Ovary (tissue), 3 donors: ENCODE results near the gene GPRC5C.

ENCODE experiments used
- EP300 ChIP-seq: sonication (generic); formaldehyde crosslinking; IDR thresholded peaks from one replicate; pipeline ENCODE4 v1.6.1; 2017; ENCODE audit warnings: antibody characterized with exemption
- POLR2A ChIP-seq: fragments of 450-650 bp; IDR thresholded peaks from one replicate; pipeline ENCODE4 v1.6.1; 2017; ENCODE audit warnings: antibody characterized with exemption, mild to moderate bottlenecking, moderate library complexity
- TF ChIP-seq, protein P1 (sequence below), 3 donors: fragments of 450-650 bp in 2 of 3; fragments of 200-600 bp in 1 of 3; IDR thresholded peaks; one replicate each; pipeline versions ENCODE4 v1.5.1 to v1.8.0; 2016 to 2022; ENCODE audit warnings: antibody characterized with exemption in 3 of 3, mild to moderate bottlenecking in 1 of 3
- donor health status: DM: no; HTN: no; CAD: no.

DNA sequence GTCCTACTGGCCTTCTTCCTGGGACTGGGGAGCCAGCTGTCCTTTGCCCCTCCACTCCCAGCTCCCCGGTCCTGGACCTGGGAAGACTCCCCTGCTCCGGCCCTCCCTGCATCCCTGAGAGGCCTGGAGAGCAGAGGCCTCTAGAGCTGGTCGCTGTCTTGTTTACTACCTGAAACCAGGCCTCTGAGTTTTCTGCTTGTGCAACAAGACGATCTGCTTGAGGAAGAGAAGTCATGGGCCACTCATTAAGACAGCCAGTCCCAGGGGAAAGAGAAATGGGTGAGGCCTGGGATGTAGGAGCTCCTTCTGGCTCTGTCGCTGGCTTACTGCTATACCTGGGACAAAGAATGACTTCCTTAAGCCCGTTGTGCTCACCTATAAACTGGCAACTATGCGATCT is 29.8 kb upstream of the GPRC5C start:
- TF ChIP-seq POLR2A, result no peak
- TF ChIP-seq, protein P1, sequence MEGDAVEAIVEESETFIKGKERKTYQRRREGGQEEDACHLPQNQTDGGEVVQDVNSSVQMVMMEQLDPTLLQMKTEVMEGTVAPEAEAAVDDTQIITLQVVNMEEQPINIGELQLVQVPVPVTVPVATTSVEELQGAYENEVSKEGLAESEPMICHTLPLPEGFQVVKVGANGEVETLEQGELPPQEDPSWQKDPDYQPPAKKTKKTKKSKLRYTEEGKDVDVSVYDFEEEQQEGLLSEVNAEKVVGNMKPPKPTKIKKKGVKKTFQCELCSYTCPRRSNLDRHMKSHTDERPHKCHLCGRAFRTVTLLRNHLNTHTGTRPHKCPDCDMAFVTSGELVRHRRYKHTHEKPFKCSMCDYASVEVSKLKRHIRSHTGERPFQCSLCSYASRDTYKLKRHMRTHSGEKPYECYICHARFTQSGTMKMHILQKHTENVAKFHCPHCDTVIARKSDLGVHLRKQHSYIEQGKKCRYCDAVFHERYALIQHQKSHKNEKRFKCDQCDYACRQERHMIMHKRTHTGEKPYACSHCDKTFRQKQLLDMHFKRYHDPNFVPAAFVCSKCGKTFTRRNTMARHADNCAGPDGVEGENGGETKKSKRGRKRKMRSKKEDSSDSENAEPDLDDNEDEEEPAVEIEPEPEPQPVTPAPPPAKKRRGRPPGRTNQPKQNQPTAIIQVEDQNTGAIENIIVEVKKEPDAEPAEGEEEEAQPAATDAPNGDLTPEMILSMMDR (IDR thresholded peaks at IDR 0.05), result no peak
- no peak for TF ChIP-seq EP300
